HG03139 (cell line): ENCODE data around the gene TMEM200A.

ENCODE experiments used
- ATAC-seq: cut with Tn5 transposase; IDR thresholded peaks from one replicate; pipeline ENCODE4 v1.9.1; 2021; ENCODE audit not compliant: unreplicated experiment

The TMEM200A gene

GRCh38 chr6:130485870-130486269, 120.1 kb downstream of the TMEM200A start:
- no peak for ATAC-seq

- ATAC-seq, result no peak
Measured at GRCh38 chr6:130486417-130486816, 120.6 kb downstream of the TMEM200A start.

DNA sequence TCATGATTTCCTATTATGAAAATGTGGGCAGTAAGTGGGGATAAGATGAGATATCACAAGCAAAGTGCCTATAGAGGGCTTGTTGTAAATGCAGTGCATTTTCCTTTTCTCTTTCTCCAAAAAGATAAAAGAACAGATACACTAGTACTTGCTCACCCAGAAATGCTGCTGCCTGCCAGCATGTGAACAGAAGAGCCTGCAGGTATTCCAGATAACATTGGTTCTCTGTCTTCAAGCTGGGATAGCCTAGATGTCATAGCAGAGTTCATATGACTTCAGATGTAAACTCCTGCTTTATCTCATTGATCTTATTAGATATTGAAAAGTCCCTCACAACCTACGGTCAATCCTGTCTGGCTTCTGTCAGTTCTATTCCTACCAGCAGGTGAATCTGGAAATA, 123.7 kb downstream of the TMEM200A start:
- ATAC-seq, result no peak
